ENCODE results near the gene TTN. TPM values are rescaled to one million over a fixed set of nuclear protein-coding genes. Genes with fewer than 3 reads are reported as not detected.

Gene TTN
- total RNA-seq, 2 experiments from 2014 or later, result 0.02 to 0.19 TPM

DNA sequence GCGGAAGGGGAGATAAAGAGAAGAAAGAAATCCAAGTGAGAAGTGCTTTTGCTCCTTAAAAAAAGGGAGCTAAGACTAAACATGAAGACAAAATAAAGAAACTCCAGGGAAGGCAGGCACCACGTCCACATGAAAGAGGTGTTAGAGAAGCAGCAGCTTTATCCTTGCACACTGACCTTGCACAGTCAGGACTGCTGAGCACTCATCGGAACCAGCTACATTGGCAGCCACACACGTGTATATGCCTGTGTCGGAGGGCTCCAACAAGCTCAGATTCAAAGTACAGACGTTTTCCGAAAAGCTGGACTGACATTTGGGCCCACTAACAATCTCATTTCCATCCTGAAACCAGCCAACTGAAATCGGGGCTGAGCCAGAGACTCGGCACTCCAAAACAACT is 88.2 kb downstream of the TTN start:
- no TSS peak for BruUV-seq (replicated peaks)
- CTCF ChIA-PET (ENCODE audit: unreplicated experiment), result no interaction called here
- no peaks in the 10 kb centered on the region for H3K79me2 ChIP-seq (ENCODE audit: insufficient read depth, low read depth, low read length)
- H3K4me2 ChIP-seq (ENCODE audit: low read length), result no peak overlapping the region
- H3K4me1 ChIP-seq (ENCODE audit: insufficient read depth, low read length, poor library complexity, severe bottlenecking), result no peaks in the 10 kb centered on the region
- no peaks in the 10 kb centered on the region for H4K20me1 ChIP-seq (ENCODE audit: insufficient read depth, low read length)
- H3K9me2 ChIP-seq (ENCODE audit: insufficient read depth, low read length), result no peaks in the 10 kb centered on the region
- no peak for DNase-seq (ENCODE audit: low spot score)
- H2AFZ ChIP-seq (ENCODE audit: low read length), result no peak overlapping the region
- intact Hi-C loops (cut with micrococcal nuclease; ENCODE audit: unreplicated experiment), result no loop called here
- POLR2A ChIA-PET, result no interaction called here
- H3K4me3 ChIP-seq (ENCODE audit: low read depth, low read length, poor library complexity, severe bottlenecking), result no peak overlapping the region
- H3K27ac ChIP-seq (ENCODE audit: low read depth, low read length, poor library complexity, severe bottlenecking), result no peak overlapping the region
- H3K9me3 ChIP-seq (ENCODE audit: low read length), result no peaks in the 10 kb centered on the region
- H3K36me3 ChIP-seq (ENCODE audit: insufficient read depth, low read length), result no peaks in the 10 kb centered on the region
- TF ChIP-seq EZH2phosphoT487 (IDR thresholded peaks at IDR 0.05; ENCODE audit: borderline replicate concordance, low read depth, low read length), result no peak
- TF ChIP-seq, protein P1, sequence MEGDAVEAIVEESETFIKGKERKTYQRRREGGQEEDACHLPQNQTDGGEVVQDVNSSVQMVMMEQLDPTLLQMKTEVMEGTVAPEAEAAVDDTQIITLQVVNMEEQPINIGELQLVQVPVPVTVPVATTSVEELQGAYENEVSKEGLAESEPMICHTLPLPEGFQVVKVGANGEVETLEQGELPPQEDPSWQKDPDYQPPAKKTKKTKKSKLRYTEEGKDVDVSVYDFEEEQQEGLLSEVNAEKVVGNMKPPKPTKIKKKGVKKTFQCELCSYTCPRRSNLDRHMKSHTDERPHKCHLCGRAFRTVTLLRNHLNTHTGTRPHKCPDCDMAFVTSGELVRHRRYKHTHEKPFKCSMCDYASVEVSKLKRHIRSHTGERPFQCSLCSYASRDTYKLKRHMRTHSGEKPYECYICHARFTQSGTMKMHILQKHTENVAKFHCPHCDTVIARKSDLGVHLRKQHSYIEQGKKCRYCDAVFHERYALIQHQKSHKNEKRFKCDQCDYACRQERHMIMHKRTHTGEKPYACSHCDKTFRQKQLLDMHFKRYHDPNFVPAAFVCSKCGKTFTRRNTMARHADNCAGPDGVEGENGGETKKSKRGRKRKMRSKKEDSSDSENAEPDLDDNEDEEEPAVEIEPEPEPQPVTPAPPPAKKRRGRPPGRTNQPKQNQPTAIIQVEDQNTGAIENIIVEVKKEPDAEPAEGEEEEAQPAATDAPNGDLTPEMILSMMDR (conservative IDR thresholded peaks at IDR 0.05; ENCODE audit: low read length), result no peak

DNA sequence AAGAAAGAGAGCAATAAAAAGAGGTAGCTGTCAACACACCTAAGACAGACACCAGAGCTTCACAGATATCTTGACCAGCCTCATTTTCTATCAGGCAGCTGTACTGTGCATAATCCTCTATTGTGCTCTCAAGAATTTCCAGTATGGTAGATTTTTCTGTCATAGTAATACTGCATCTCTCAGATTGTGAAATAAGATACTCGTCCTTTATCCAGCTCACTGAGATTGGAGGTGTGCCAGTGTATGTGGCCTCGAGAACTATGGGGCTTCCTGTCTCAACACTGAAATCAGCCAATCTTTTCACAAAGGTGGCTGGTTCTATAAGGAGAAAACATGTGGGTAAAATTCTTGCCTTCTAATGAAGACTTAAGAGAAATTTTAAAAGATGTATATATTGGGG is 88.9 kb downstream of the TTN start:
- intact Hi-C loops (cut with micrococcal nuclease; ENCODE audit: unreplicated experiment), result no loop called here
- no peak for DNase-seq (ENCODE audit: low spot score)
- CTCF ChIA-PET (ENCODE audit: unreplicated experiment), result no interaction called here
- no peak overlapping the region for H3K27ac ChIP-seq (ENCODE audit: low read depth, low read length, poor library complexity, severe bottlenecking)
- POLR2A ChIA-PET, result interaction anchor here (0.6 kb wide), 1 partner anchor 9 kb away, joined by 3 read pairs; no protein-coding TSS in a partner anchor
- no peaks in the 10 kb centered on the region for H3K79me2 ChIP-seq (ENCODE audit: insufficient read depth, low read depth, low read length)
- H3K4me1 ChIP-seq (ENCODE audit: insufficient read depth, low read length, poor library complexity, severe bottlenecking), result no peaks in the 10 kb centered on the region
- H4K20me1 ChIP-seq (ENCODE audit: insufficient read depth, low read length), result no peaks in the 10 kb centered on the region
- no peak for TF ChIP-seq EZH2phosphoT487 (IDR thresholded peaks at IDR 0.05; ENCODE audit: borderline replicate concordance, low read depth, low read length)
- TF ChIP-seq, protein P1 (conservative IDR thresholded peaks at IDR 0.05; ENCODE audit: low read length), result no peak
- no peaks in the 10 kb centered on the region for H3K36me3 ChIP-seq (ENCODE audit: insufficient read depth, low read length)
- H3K4me3 ChIP-seq (ENCODE audit: low read depth, low read length, poor library complexity, severe bottlenecking), result no peak overlapping the region
- BruUV-seq (replicated peaks), result no TSS peak
- H3K9me2 ChIP-seq (ENCODE audit: insufficient read depth, low read length), result no peaks in the 10 kb centered on the region
- no peaks in the 10 kb centered on the region for H3K9me3 ChIP-seq (ENCODE audit: low read length)
- no peak overlapping the region for H2AFZ ChIP-seq (ENCODE audit: low read length)
- no peak overlapping the region for H3K4me2 ChIP-seq (ENCODE audit: low read length)

DNA sequence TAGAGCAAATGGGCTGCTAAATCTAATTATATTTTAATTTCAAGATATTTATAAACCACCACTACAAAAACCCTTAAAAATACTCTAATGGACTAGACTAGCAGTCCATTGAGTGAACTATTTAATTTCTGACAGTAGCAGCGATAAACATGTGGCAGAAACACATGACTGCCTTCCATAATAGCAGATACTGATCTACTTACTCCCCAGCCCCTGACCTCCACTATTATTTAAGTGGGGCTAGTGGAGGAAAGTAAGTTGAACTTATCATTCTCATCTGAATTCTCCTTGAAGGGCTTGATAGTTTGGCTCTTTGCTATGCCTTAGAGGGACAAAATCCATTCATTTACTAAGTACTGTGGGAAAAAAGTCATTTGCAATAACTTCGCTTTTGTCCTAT is 90.8 kb downstream of the TTN start:
- Histone ChIP-seq H3K9me2 (ENCODE audit: insufficient read depth, low read length) (no peaks in the 10 kb centered on the region), H3K4me3 (ENCODE audit: low read depth, low read length, poor library complexity, severe bottlenecking) (no peak overlapping the region), H2AFZ (ENCODE audit: low read length) (no peak overlapping the region), H4K20me1 (ENCODE audit: insufficient read depth, low read length) (no peaks in the 10 kb centered on the region), H3K36me3 (ENCODE audit: insufficient read depth, low read length) (no peaks in the 10 kb centered on the region), H3K79me2 (ENCODE audit: insufficient read depth, low read depth, low read length) (no peaks in the 10 kb centered on the region), H3K4me1 (ENCODE audit: insufficient read depth, low read length, poor library complexity, severe bottlenecking) (no peaks in the 10 kb centered on the region), H3K9me3 (ENCODE audit: low read length) (no peaks in the 10 kb centered on the region), H3K4me2 (ENCODE audit: low read length) (no peak overlapping the region), H3K27ac (ENCODE audit: low read depth, low read length, poor library complexity, severe bottlenecking) (no peak overlapping the region)
- CTCF ChIA-PET (ENCODE audit: unreplicated experiment), result no interaction called here
- no peak for TF ChIP-seq EZH2phosphoT487 (IDR thresholded peaks at IDR 0.05; ENCODE audit: borderline replicate concordance, low read depth, low read length)
- TF ChIP-seq, protein P1 (conservative IDR thresholded peaks at IDR 0.05; ENCODE audit: low read length), result no peak
- DNase-seq (ENCODE audit: low spot score), result no peak
- BruUV-seq (replicated peaks), result no TSS peak
- POLR2A ChIA-PET, result no interaction called here
- intact Hi-C loops (cut with micrococcal nuclease; ENCODE audit: unreplicated experiment), result no loop called here
